OCI-LY3 (cell line): Measurements from ENCODE around the gene ORC1.

ENCODE experiments used
- CTCF ChIP-seq: fragments of 200-600, 300-600 bp; sonication (generic); IDR thresholded peaks from 2 replicates; pipeline ENCODE4 v1.5.1; 2014; ENCODE audit warnings: antibody characterized with exemption, low read length, low read depth
- EZH2phosphoT487 ChIP-seq: fragments of 200-600 bp; shearing (Covaris generic); IDR thresholded peaks from 2 replicates; pipeline ENCODE4 v1.6.1; 2018; ENCODE audit warnings: antibody characterized with exemption, mixed run types, low read depth

GRCh38 chr1:52424231-52424636, 20.0 kb upstream of the ORC1 start:
- TF ChIP-seq CTCF (no peak), EZH2phosphoT487 (no peak)
